Smooth muscle cell (in vitro differentiated cells): Measurements from ENCODE around the gene STT3B. TPM values are rescaled to one million over a fixed set of nuclear protein-coding genes. Genes with fewer than 3 reads are reported as not detected.

Experiments
- DNase-seq: peaks from one replicate; lab custom pipeline; 2025; ENCODE audit not compliant: unreplicated experiment; lab: John Stamatoyannopoulos, UW
- H2AFZ ChIP-seq: fragments of 200-600 bp; sonication (generic); 2 replicates; pipeline ENCODE4 v1.6.0; 2016; ENCODE audit warnings: antibody characterized with exemption, low read depth, mild to moderate bottlenecking
- H3F3A ChIP-seq: fragments of 200-600 bp; sonication (generic); 2 replicates; pipeline ENCODE4 v1.6.0; 2017; ENCODE audit warnings: antibody characterized with exemption, low read depth
- H3K27ac ChIP-seq: fragments of 200-600 bp; sonication (generic); 2 replicates; pipeline ENCODE4 v1.5.1; 2016; ENCODE audit warnings: low read depth, mild to moderate bottlenecking
- H3K27me3 ChIP-seq: fragments of 200-600 bp; sonication (generic); 2 replicates; pipeline ENCODE4 v1.6.1; 2016; ENCODE audit warnings: low read depth, mild to moderate bottlenecking
- H3K36me3 ChIP-seq: fragments of 200-600 bp; sonication (generic); 2 replicates; pipeline ENCODE4 v1.5.1; 2016; ENCODE audit warnings: low read depth
- H3K4me1 ChIP-seq: fragments of 200-600 bp; sonication (generic); 2 replicates; pipeline ENCODE4 v1.5.1; 2016; ENCODE audit warnings: low read depth
- H3K4me2 ChIP-seq: fragments of 200-600 bp; sonication (generic); 2 replicates; pipeline ENCODE4 v1.6.0; 2016; ENCODE audit warnings: mild to moderate bottlenecking
- H3K4me3 ChIP-seq: fragments of 200-600 bp; sonication (generic); 2 replicates; pipeline ENCODE4 v1.5.1; 2016; ENCODE audit warnings: mild to moderate bottlenecking
- H3K79me2 ChIP-seq: fragments of 200-600 bp; sonication (generic); 2 replicates; pipeline ENCODE4 v1.6.0; 2016; ENCODE audit warnings: low read depth, mild to moderate bottlenecking
- H3K9ac ChIP-seq: fragments of 200-600 bp; sonication (generic); 2 replicates; pipeline ENCODE4 v1.6.0; 2016; ENCODE audit warnings: low read depth
- H3K9me3 ChIP-seq: fragments of 200-600 bp; sonication (generic); replicated peaks from 2 replicates; pipeline ENCODE4 v1.5.1; 2016; ENCODE audit warnings: low read depth
- H4K20me1 ChIP-seq: fragments of 200-600 bp; sonication (generic); 2 replicates; pipeline ENCODE4 v1.6.0; 2016; ENCODE audit warnings: low read depth
- CTCF ChIP-seq: fragments of 200-600 bp; sonication (generic); IDR thresholded peaks from 2 replicates; pipeline ENCODE4 v1.5.1; 2017; ENCODE audit warnings: borderline replicate concordance, mild to moderate bottlenecking, antibody characterized with exemption; ENCODE audit not compliant: insufficient read depth, poor library complexity, severe bottlenecking
- WGBS: methylation state at CpG from one replicate; pipeline ENCODE4 v1.1.7; 2016; ENCODE audit warnings: low lambda C conversion rate; 5-methylcytosine and 5-hydroxymethylcytosine counted together
- polyA plus RNA-seq: library from polyadenylated mRNA; unstranded; fragments of >200 nt; fragmentation: Nextera tagmentation; extraction: Ambion mirVana; gene quantifications from 2 replicates; pipeline ENCODE4 v1.2.1, GENCODE V29; 2016
- total RNA-seq: library from RNA; depleted of rRNA; stranded (reverse); fragments of >200 nt; gene quantifications from 2 replicates; pipeline ENCODE4 v1.2.3, GENCODE V29; 2014

STT3B gene
- total and polyA plus RNA-seq, 2 experiments from 2014 or later: 79.1 to 191 TPM

GRCh38 chr3:31668242-31668641 is 135.5 kb downstream of the STT3B start:
- H3K4me3 ChIP-seq: no peak overlapping the region
- H2AFZ ChIP-seq: no peak overlapping the region
- H3K27ac ChIP-seq: peak overlapping the region; percentile 89
- H3K9ac ChIP-seq: no peak overlapping the region
- H4K20me1 ChIP-seq: no peaks in the 10 kb centered on the region
- H3K4me2 ChIP-seq: no peak overlapping the region
- no peaks in the 10 kb centered on the region for H3K79me2 ChIP-seq
- no peaks in the 10 kb centered on the region for H3K4me1 ChIP-seq
- no peaks in the 10 kb centered on the region for H3F3A ChIP-seq
- 78% methylated on average over 4 of the region's 4 CpGs for WGBS
- DNase-seq: no peak
- H3K9me3 ChIP-seq: no peaks in the 10 kb centered on the region
- TF ChIP-seq CTCF: no peak
- H3K27me3 ChIP-seq: no peaks in the 10 kb centered on the region
- peaks cover 6% of the 10 kb centered on the region for H3K36me3 ChIP-seq

GRCh38 chr3:31670136-31670535 is 137.4 kb downstream of the STT3B start:
- Histone ChIP-seq H3K4me1 (no peaks in the 10 kb centered on the region), H3K27me3 (no peaks in the 10 kb centered on the region), H2AFZ (no peak overlapping the region), H3K4me2 (no peak overlapping the region), H3K9ac (no peak overlapping the region), H3K9me3 (no peaks in the 10 kb centered on the region), H4K20me1 (no peaks in the 10 kb centered on the region), H3K79me2 (no peaks in the 10 kb centered on the region), H3F3A (no peaks in the 10 kb centered on the region), H3K4me3 (no peak overlapping the region), H3K36me3 (peaks cover 6% of the 10 kb centered on the region), H3K27ac (no peak overlapping the region)
- TF ChIP-seq CTCF: no peak
- DNase-seq: no peak
- whole genome bisulfite sequencing: 100% methylated on average over 1 of the region's 1 CpG

GRCh38 chr3:31670722-31671121 is 138.0 kb downstream of the STT3B start:
- Histone ChIP-seq H3K9me3 (no peaks in the 10 kb centered on the region), H3K4me1 (no peaks in the 10 kb centered on the region), H3K27ac (no peak overlapping the region), H3K79me2 (no peaks in the 10 kb centered on the region), H3K4me2 (no peak overlapping the region), H3K4me3 (no peak overlapping the region), H4K20me1 (no peaks in the 10 kb centered on the region), H3K36me3 (peaks cover 6% of the 10 kb centered on the region), H3K27me3 (no peaks in the 10 kb centered on the region), H2AFZ (no peak overlapping the region), H3K9ac (no peak overlapping the region), H3F3A (no peaks in the 10 kb centered on the region)
- TF ChIP-seq CTCF: no peak
- DNase-seq: no peak
- 88% methylated on average over 9 of the region's 9 CpGs for WGBS

GRCh38 chr3:31671451-31671850 is 138.7 kb downstream of the STT3B start:
- Histone ChIP-seq H3K4me3 (no peak overlapping the region), H3K9ac (no peak overlapping the region), H3K9me3 (no peaks in the 10 kb centered on the region), H3K36me3 (peaks cover 6% of the 10 kb centered on the region), H3K27me3 (no peaks in the 10 kb centered on the region), H3K79me2 (no peaks in the 10 kb centered on the region), H4K20me1 (no peaks in the 10 kb centered on the region), H3K4me1 (no peaks in the 10 kb centered on the region), H2AFZ (no peak overlapping the region), H3K4me2 (no peak overlapping the region), H3F3A (no peaks in the 10 kb centered on the region), H3K27ac (no peak overlapping the region)
- DNase-seq: no peak
- 96% methylated on average over 2 of the region's 2 CpGs for WGBS
- no peak for TF ChIP-seq CTCF
